ENCODE measurements around the gene C5orf63. TPM values are rescaled to one million over a fixed set of nuclear protein-coding genes. Genes with fewer than 3 reads are reported as not detected.

Gene C5orf63
- total RNA-seq, 1 donor from 2014 or later: not detected

GRCh38 chr5:127098241-127098640, 24.9 kb upstream of the C5orf63 start:
- Histone ChIP-seq H3K36me3 (no peaks in the 10 kb centered on the region), H3K4me3 (no peak overlapping the region), H3K27ac (no peak overlapping the region), H3K27me3 (no peaks in the 10 kb centered on the region), H3K9me3 (no peaks in the 10 kb centered on the region), H3K4me1 (no peaks in the 10 kb centered on the region)
- DNase-seq (ENCODE audit: low spot score in 2 of 2): no peak
- no peak for TF ChIP-seq CTCF (IDR thresholded peaks at IDR 0.05)
- intact Hi-C loops (cut with DNase I): no loop called here

- Histone ChIP-seq H3K27me3 (no peaks in the 10 kb centered on the region), H3K27ac (no peak overlapping the region), H3K4me3 (no peak overlapping the region), H3K36me3 (no peaks in the 10 kb centered on the region), H3K4me1 (no peaks in the 10 kb centered on the region), H3K9me3 (no peaks in the 10 kb centered on the region)
- no peak for DNase-seq (ENCODE audit: low spot score in 2 of 2)
- intact Hi-C loops (cut with DNase I): no loop called here
- no peak for TF ChIP-seq CTCF (IDR thresholded peaks at IDR 0.05)
Measured at GRCh38 chr5:127097278-127097677, 24.0 kb upstream of the C5orf63 start.

DNA sequence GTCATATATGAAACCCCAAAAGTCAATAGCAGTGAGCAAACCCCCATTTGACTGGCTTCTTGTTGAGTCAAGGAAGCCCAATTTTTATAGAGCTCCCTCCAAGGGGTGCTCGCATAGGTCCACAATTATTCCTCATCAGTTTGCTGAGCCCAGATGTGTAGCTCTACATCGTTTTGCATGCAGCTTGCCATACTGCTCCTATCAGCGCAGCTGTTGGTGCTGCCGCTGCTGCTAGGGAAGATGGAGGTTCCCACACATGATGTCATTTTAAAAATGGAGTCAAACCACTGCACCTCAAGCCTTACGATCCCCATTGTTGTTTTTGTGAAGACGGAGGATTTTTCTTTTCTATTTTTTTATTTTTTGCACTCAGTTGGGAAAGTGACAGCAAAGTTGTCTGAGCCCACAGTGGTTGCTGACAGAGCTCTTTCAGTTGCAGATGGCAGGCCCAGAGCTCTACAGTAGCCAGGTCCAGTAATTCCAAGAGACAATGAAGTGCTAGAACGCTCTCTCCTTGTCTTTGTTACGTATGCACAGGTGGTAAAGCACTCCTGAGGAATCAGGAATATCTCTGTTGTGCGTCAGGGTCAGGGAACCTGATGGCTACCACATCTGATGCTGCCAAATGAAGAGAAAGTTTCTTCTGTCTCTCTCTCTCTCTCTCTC, 23.2 kb upstream of the C5orf63 start:
- no peak for DNase-seq (ENCODE audit: low spot score in 2 of 2)

GRCh38 chr5:127094161-127094814, 21.0 kb upstream of the C5orf63 start:
- TF ChIP-seq CTCF (IDR thresholded peaks at IDR 0.05): no peak
- Histone ChIP-seq H3K9me3 (no peaks in the 10 kb centered on the region), H3K27me3 (no peaks in the 10 kb centered on the region), H3K27ac (no peak overlapping the region), H3K4me1 (no peaks in the 10 kb centered on the region), H3K4me3 (no peak overlapping the region), H3K36me3 (no peaks in the 10 kb centered on the region)
- no peak for DNase-seq (ENCODE audit: low spot score in 2 of 2)
- intact Hi-C loops (cut with DNase I): no loop called here

More for the DNA sequence above, 23.2 kb upstream of the C5orf63 start:
- no peak for TF ChIP-seq CTCF (IDR thresholded peaks at IDR 0.05)
- no peak overlapping the region for H3K4me3 ChIP-seq
- no peaks in the 10 kb centered on the region for H3K36me3 ChIP-seq
- H3K27me3 ChIP-seq: no peaks in the 10 kb centered on the region
- intact Hi-C loops (cut with DNase I): no loop called here
- no peak overlapping the region for H3K27ac ChIP-seq
- no peaks in the 10 kb centered on the region for H3K9me3 ChIP-seq
- no peaks in the 10 kb centered on the region for H3K4me1 ChIP-seq

DNA sequence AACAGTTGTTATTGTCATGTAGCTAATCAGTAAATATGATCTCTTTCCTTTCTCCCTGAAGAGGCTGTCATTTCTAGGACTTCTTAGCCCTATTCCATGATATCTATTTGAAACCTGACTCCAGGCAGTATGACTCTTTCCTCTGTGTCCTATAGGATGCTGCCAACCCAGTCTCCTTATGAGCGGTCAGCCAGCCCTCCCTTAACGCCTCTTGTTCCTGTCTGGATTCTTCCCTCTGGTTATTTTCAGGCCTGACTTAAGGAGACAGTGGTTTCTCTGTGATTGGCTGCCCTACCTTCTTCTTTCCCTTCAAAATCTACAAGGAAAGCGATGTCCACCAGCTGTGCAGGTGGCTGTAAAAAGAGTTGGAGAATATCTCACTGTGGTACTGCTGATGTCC, 19.4 kb upstream of the C5orf63 start:
- no peak overlapping the region for H3K27ac ChIP-seq
- TF ChIP-seq CTCF (IDR thresholded peaks at IDR 0.05): no peak
- H3K4me1 ChIP-seq: no peaks in the 10 kb centered on the region
- H3K4me3 ChIP-seq: no peak overlapping the region
- DNase-seq (ENCODE audit: low spot score in 2 of 2): no peak
- intact Hi-C loops (cut with DNase I): no loop called here
- H3K27me3 ChIP-seq: no peaks in the 10 kb centered on the region
- no peaks in the 10 kb centered on the region for H3K36me3 ChIP-seq
- no peaks in the 10 kb centered on the region for H3K9me3 ChIP-seq
